BLaER1 treated with 17β-estradiol and CSF1 and Interleukin-3, amounts not matched to agents 10 nM and 100 nM (cell line): ENCODE measurements around the gene STK39.
A peak's percentile ranks its signal among the peaks of the same experiment; 100 is the strongest.
"Not testable (repeated sequence)": the region's sequence is repeated elsewhere in the genome, so short reads cannot be mapped to it uniquely, and the experiment has no call there.

Experiments
- H3K27ac ChIP-seq, 11 experiments: shearing (Covaris generic); formaldehyde crosslinking; 2 replicates each; pipeline ENCODE4 v1.8.1; 2022
- H3K27me3 ChIP-seq, 11 experiments: shearing (Covaris generic); formaldehyde crosslinking; 2 replicates each; pipeline ENCODE4 v1.8.1; 2022
- H3K36me3 ChIP-seq, 11 experiments: shearing (Covaris generic); formaldehyde crosslinking; 2 replicates each; pipeline ENCODE4 v1.8.1; 2022
- H3K4me1 ChIP-seq, 10 experiments: shearing (Covaris generic); formaldehyde crosslinking; 2 replicates each; pipeline ENCODE4 v1.8.1; 2022
- H3K4me2 ChIP-seq, 11 experiments: shearing (Covaris generic); formaldehyde crosslinking; 2 replicates each; pipeline ENCODE4 v1.8.1; 2022
- H3K4me3 ChIP-seq, 10 experiments: shearing (Covaris generic); formaldehyde crosslinking; 2 replicates each; pipeline ENCODE4 v1.8.1; 2022
- H3K9ac ChIP-seq, 11 experiments: shearing (Covaris generic); formaldehyde crosslinking; 2 replicates each; pipeline ENCODE4 v1.8.1; 2022
- H3K9me3 ChIP-seq, 11 experiments: shearing (Covaris generic); formaldehyde crosslinking; replicated peaks in 1 of 11; 2 replicates each; pipeline ENCODE4 v1.8.1; 2022
- H4K20me1 ChIP-seq, 11 experiments: shearing (Covaris generic); formaldehyde crosslinking; 2 replicates each; pipeline ENCODE4 v1.8.1; 2022
- Cebpa-rat ChIP-seq, 11 experiments: shearing (Covaris generic); IDR thresholded peaks; 2 replicates each; pipeline ENCODE4 v1.8.1; 2022

STK39 gene

DNA sequence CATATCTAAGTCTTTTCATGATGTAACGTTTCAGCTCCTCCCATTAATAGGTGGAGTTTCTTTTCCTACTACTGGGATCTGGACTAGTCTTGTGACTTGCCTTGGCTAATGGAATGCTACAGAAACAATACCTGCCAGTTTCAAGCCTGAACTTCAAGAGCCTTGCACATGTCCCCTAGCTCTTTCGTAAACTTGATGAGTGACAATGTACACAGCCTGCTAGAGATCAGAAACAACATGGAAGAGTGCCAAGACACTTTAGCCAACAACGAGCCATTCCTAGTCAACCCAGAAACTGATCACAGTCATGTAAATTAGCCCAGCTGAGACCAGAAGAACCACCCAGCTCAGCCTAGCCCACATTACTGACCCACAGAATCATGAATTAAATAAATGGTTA is 24.8 kb upstream of the STK39 start:
- Histone ChIP-seq H3K4me2 (no peak overlapping the region), H3K9me3 (no peaks in the 10 kb centered on the region; a peak in 1 of 22 replicates), H3K27me3 (no peaks in the 10 kb centered on the region), H3K36me3 (no peaks in the 10 kb centered on the region), H3K4me3 (no peak overlapping the region), H3K27ac (no peak overlapping the region), H3K4me1 (no peaks in the 10 kb centered on the region), H4K20me1 (no peaks in the 10 kb centered on the region), H3K9ac (no peak overlapping the region)
- TF ChIP-seq Cebpa-rat (IDR thresholded peaks at IDR 0.05) = no peak

DNA sequence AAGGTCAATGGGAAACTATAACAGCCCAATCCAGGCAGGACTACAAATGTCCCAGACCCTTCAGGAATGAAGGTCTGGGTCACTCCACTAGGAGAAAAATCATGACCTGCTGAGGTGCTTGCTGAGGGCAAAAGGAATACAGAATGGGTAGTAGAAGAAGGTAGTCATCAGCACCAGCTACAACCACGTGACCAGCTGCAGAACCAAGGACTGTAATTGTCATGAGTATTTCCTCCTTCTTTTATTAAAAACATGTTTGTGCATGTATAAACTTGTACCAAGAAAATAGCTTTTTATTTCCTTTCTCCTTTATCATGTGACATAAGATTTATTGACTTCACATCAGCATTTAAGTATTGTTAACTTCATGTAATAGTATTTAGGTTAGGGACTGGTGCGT is 15.5 kb upstream of the STK39 start:
- H3K9ac ChIP-seq, H3K4me3 ChIP-seq, H3K4me2 ChIP-seq, H3K36me3 ChIP-seq, H3K27me3 ChIP-seq, H4K20me1 ChIP-seq, H3K4me1 ChIP-seq, H3K27ac ChIP-seq: not testable (repeated sequence)
- peaks cover 25 to 41% (median 30%) of the 10 kb centered on the region in 11 experiments for H3K9me3 ChIP-seq

DNA sequence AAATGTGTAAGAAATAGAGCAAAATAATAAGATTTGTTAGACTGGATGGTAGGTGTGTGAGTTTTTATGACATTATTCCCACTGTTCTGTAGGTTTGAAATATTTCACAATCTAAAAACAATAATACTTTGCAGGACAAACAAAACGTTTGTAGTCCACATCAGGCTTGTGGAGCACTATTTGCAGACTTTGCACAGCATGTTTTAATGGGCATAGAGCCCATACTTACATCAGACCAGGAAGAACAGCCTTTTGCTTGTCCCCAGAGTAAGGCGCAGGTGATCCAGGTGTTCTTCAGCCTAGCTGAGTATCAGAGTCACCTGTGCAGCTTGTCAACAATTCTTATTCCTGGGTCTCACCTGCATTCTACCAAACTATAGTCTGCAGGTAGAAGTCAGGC is 9.1 kb upstream of the STK39 start:
- Histone ChIP-seq H3K4me1 (peaks cover 0 to 13% (median 4%) of the 10 kb centered on the region in 10 experiments; a peak in 7 of 20 replicates), H4K20me1 (no peaks in the 10 kb centered on the region), H3K9me3 (peaks cover 27 to 38% (median 31%) of the 10 kb centered on the region in 11 experiments), H3K4me2 (no peak overlapping the region), H3K27me3 (no peaks in the 10 kb centered on the region), H3K36me3 (peaks cover 0 to 4% (median 0%) of the 10 kb centered on the region in 11 experiments; a peak in 1 of 22 replicates), H3K27ac (no peak overlapping the region), H3K9ac (no peak overlapping the region), H3K4me3 (no peak overlapping the region)
- TF ChIP-seq Cebpa-rat (IDR thresholded peaks at IDR 0.05) = no peak

DNA sequence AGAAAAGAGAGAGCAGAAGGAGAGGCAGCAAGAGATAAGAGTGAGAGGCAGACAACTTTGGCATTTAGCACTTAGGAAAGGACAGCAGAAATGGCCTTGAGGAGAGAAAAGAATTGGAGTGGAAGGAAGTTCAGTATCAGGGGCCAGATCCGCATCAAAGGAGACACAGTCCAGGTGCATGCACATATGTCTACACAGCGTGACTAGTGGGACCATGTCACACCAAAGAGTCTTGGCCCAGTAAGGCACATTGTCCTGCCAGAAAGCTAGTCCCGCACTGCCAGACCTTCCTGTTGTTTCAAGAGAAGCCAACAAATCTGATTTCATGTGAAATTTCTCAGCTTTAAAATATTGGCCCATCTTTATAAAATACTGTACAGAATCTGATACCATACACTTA is 8.5 kb upstream of the STK39 start:
- Histone ChIP-seq H3K9ac (no peak overlapping the region), H3K36me3 (peaks cover 0 to 4% (median 0%) of the 10 kb centered on the region in 11 experiments; a peak in 1 of 22 replicates), H3K27ac (no peak overlapping the region), H3K4me1 (peaks cover 0 to 13% (median 4%) of the 10 kb centered on the region in 10 experiments; a peak in 7 of 20 replicates), H3K4me3 (no peak overlapping the region), H3K4me2 (no peak overlapping the region), H3K9me3 (peaks cover 27 to 38% (median 29%) of the 10 kb centered on the region in 11 experiments), H3K27me3 (no peaks in the 10 kb centered on the region), H4K20me1 (no peaks in the 10 kb centered on the region)
- no peak for TF ChIP-seq Cebpa-rat (IDR thresholded peaks at IDR 0.05)

DNA sequence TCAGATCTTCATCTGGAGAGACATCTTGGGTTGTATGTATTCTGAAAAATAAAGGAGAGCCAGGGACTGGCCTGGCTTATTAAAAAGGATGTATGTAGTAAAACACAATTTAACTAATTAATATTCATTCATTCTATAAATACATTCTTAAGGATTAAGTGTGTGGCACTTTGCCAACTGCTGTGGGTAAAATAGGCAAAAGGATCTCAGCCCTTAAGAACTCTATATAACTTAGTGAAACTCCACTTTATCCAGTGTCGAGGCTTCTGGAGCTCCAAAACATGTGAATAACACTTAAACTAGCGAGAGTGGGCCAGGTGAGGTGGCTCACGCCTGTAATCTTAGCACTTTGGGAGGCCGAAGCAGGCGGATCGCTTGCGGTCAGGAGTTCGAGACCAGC is 7.7 kb upstream of the STK39 start:
- Histone ChIP-seq H3K4me1 (peaks cover 0 to 13% (median 4%) of the 10 kb centered on the region in 10 experiments; a peak in 7 of 20 replicates), H3K9ac (no peak overlapping the region), H3K9me3 (peaks cover 20 to 33% (median 23%) of the 10 kb centered on the region in 11 experiments), H3K27me3 (no peaks in the 10 kb centered on the region), H3K36me3 (peaks cover 0 to 4% (median 0%) of the 10 kb centered on the region in 11 experiments; a peak in 1 of 22 replicates), H3K4me2 (no peak overlapping the region), H3K27ac (no peak overlapping the region), H4K20me1 (no peaks in the 10 kb centered on the region), H3K4me3 (no peak overlapping the region)
- no peak for TF ChIP-seq Cebpa-rat (IDR thresholded peaks at IDR 0.05)

DNA sequence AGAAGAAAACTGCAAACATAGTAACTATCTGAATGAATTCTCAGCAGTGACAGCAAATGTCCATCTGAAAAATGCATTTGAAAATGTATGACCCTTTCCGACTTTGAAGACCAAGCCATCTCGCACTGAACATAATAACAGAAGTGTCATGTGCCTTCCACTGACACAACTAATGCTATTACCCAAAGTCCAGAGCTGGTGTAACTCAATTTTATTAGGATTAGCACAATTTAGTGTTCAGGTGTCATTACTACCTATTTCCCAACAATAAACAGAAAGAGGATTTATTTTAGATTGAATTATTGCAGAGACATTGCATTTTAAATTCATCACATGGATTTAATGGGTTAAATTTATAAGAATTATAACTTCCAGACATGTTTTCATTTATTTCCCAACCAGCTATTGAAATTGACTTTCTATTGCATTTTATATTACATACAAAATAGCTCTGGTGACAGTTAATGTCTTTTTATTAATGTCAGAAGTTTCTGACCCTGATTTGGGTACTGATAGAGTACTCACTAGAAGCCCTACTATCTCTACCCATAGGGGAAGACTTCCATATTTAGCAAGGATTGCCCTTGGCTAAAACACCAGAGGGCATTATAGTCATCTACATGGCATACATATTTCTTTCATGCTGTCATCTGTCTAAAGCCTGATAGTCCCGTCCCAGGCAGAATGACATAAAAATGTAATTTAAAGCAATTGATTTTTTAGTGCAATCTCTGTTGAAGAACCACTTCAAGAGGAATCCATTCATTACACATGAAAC is 7.0 kb upstream of the STK39 start:
- Histone ChIP-seq H3K27ac (no peak overlapping the region), H3K9me3 (peaks cover 13 to 26% (median 16%) of the 10 kb centered on the region in 11 experiments), H3K4me1 (peaks cover 0 to 13% (median 4%) of the 10 kb centered on the region in 10 experiments; a peak in 7 of 20 replicates), H3K4me3 (no peak overlapping the region), H3K27me3 (no peaks in the 10 kb centered on the region), H4K20me1 (no peaks in the 10 kb centered on the region), H3K36me3 (no peaks in the 10 kb centered on the region; a peak in 1 of 22 replicates), H3K4me2 (no peak overlapping the region), H3K9ac (no peak overlapping the region)
- TF ChIP-seq Cebpa-rat (IDR thresholded peaks at IDR 0.05) = no peak

DNA sequence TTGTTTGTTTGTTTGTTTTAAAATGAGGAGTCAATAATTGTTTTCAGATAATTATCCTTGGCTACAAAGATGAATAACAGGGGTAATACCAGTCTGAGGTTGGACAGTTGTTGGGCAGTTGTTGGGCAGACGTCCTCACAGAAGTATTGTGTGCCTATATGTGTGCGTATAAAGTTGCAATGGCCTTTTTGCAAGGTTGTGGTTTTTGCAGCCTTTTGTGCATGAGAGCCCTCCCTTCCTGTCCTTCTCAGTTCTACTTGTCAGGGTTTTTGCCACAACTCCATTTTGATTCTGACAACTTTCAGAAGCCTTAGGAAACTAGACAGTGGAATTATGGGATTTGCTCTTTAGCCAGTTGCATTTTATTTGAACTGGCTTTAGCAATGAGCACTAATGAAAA is 6.0 kb upstream of the STK39 start:
- Histone ChIP-seq H3K9ac (no peak overlapping the region), H3K27me3 (no peaks in the 10 kb centered on the region; a peak in 1 of 22 replicates), H3K36me3 (no peaks in the 10 kb centered on the region), H3K4me3 (no peak overlapping the region), H3K4me1 (peaks cover 0 to 19% (median 7%) of the 10 kb centered on the region in 10 experiments; a peak in 15 of 20 replicates), H4K20me1 (no peaks in the 10 kb centered on the region), H3K27ac (no peak overlapping the region), H3K9me3 (peaks cover 3 to 16% (median 6%) of the 10 kb centered on the region in 11 experiments; a peak in 21 of 22 replicates), H3K4me2 (peak overlapping the region in 6 of 11 experiments; percentile 4 to 37 (median 18); a peak in 7 of 22 replicates)
- no peak for TF ChIP-seq Cebpa-rat (IDR thresholded peaks at IDR 0.05)

DNA sequence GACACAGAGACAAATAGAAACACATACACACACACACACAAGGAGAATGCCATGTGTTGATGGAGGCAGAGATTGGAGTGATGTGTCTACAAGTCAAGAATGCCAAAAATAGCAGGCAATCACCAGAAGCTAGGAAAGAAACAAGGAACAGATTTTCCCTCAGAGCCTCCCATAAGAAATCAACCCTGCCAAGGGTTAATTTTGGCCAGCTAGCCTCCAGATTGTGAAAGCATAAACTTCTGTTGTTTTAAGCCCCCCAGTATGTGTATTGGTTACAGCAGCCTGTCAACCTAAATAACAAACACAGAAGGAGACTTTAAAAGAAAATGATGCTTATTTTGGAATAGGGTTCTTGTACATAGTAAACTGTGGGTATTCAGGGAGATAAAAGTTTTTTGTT is 5.6 kb upstream of the STK39 start:
- Histone ChIP-seq H3K27ac (no peak overlapping the region), H3K4me2 (peak overlapping the region in 2 of 11 experiments; percentile 23 to 35; a peak in 3 of 22 replicates), H3K27me3 (no peaks in the 10 kb centered on the region; a peak in 1 of 22 replicates), H3K9ac (no peak overlapping the region), H3K36me3 (no peaks in the 10 kb centered on the region), H3K4me3 (no peak overlapping the region), H3K9me3 (peaks cover 0 to 12% (median 3%) of the 10 kb centered on the region in 11 experiments; a peak in 8 of 22 replicates), H3K4me1 (peaks cover 0 to 23% (median 11%) of the 10 kb centered on the region in 10 experiments; a peak in 15 of 20 replicates), H4K20me1 (no peaks in the 10 kb centered on the region)
- TF ChIP-seq Cebpa-rat (IDR thresholded peaks at IDR 0.05) = no peak

DNA sequence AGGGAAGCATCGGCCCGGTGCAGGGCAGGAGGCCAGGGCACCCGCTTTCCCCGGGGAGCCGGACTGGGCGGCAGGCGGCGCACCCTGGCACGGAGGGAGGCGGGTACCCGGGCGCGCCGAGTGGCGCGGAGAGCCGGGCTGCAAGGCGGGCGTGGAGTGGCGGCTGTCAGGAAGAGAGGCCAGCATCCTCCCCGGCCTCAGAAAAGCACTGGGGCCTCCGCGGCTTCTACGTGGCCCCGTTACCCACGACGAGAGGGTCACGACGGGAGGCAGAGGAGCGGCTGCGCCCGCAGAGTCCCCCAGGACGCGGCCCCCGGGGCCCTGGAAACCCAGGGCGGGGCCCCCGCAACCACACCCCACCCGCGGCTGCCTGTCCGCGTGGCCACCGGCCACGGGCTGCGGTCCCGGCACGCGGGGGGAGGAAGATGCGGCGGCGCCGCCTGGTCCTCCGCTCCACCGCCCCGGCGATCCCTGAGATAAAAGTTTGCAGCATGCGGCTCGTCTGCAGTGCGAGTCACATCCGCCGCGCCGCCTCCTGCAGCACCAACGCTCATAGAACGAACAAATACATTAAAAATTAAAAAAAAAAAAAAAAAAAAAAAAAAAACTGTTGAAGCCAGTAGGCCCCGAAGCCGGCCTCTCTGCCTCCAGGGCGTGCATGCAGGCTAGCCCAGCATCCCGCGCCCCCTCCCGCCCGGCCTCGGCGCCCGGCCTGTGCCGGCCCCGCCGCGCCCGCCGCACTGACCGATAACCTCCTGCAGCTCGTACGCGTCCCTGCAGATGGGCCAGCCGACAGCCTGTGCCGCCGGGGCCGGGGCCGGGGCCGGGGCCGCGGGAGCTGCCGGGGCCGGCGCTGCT is 683 bp downstream of the STK39 start:
- Histone ChIP-seq H3K36me3 (peaks cover 0 to 10% (median 0%) of the 10 kb centered on the region in 11 experiments; a peak in 1 of 22 replicates), H3K4me2 (peak overlapping the region; percentile 80 to 96 (median 91)), H4K20me1 (peaks cover 0 to 37% (median 17%) of the 10 kb centered on the region in 11 experiments; a peak in 7 of 22 replicates), H3K9me3 (peaks cover 0 to 10% (median 0%) of the 10 kb centered on the region in 11 experiments; a peak in 4 of 22 replicates), H3K27me3 (no peaks in the 10 kb centered on the region; a peak in 1 of 22 replicates), H3K4me1 (peaks cover 31 to 53% (median 47%) of the 10 kb centered on the region in 10 experiments), H3K4me3 (peak overlapping the region; percentile 76 to 96 (median 88)), H3K27ac (peak overlapping the region in 10 of 11 experiments; percentile 59 to 92 (median 88); a peak in 20 of 22 replicates), H3K9ac (peak overlapping the region; percentile 55 to 94 (median 90))
- TF ChIP-seq Cebpa-rat (IDR thresholded peaks at IDR 0.05) = no peak
